Left ventricle myocardium inferior (tissue), 1 donor: ENCODE data around the gene SYPL2. TPM values are rescaled to one million over a fixed set of nuclear protein-coding genes. Genes with fewer than 3 reads are reported as not detected.

Experiments
- DNase-seq: peaks from one replicate; pipeline ENCODE4 v3.0.0-alpha.2; 2020
- H3K27ac ChIP-seq: fragments of 200-600 bp; replicated peaks from 2 replicates; pipeline ENCODE4 v1.8.0; 2021
- H3K27me3 ChIP-seq: fragments of 200-600 bp; 2 replicates; pipeline ENCODE4 v1.8.0; 2021; ENCODE audit warnings: low read depth
- H3K36me3 ChIP-seq: fragments of 200-600 bp; 2 replicates; pipeline ENCODE4 v1.8.0; 2021
- H3K4me1 ChIP-seq: fragments of 200-600 bp; 2 replicates; pipeline ENCODE4 v1.8.0; 2021
- H3K4me3 ChIP-seq: fragments of 200-600 bp; 2 replicates; pipeline ENCODE4 v1.8.0; 2021; ENCODE audit warnings: mild to moderate bottlenecking, moderate library complexity
- H3K9me3 ChIP-seq: fragments of 200-600 bp; replicated peaks from 2 replicates; pipeline ENCODE4 v1.8.0; 2021
- intact Hi-C: fragments of 100-400 bp; cut with micrococcal nuclease; formaldehyde crosslinking; loops from one replicate; pipeline ENCODE4 v1.11.0; 2022
- total RNA-seq: library from RNA; stranded (reverse); fragmentation: NEBNext Ultra II Directional; extraction: Animal tissue kit (Norgen Biotek cat#: 25700); gene quantifications from one replicate; pipeline ENCODE4 v1.2.1, GENCODE V29; 2021
- TF ChIP-seq, protein P1 (sequence below): fragments of 200-600 bp; IDR thresholded peaks from 2 replicates; pipeline ENCODE4 v1.8.0; 2021; ENCODE audit warnings: antibody characterized with exemption, mild to moderate bottlenecking, borderline replicate concordance
- donor health status: DM: no; HTN: yes; CAD: no; lungs with severe emphysema.

SYPL2 gene
- total RNA-seq, 1 donor from 2014 or later: 25.3 TPM

DNA sequence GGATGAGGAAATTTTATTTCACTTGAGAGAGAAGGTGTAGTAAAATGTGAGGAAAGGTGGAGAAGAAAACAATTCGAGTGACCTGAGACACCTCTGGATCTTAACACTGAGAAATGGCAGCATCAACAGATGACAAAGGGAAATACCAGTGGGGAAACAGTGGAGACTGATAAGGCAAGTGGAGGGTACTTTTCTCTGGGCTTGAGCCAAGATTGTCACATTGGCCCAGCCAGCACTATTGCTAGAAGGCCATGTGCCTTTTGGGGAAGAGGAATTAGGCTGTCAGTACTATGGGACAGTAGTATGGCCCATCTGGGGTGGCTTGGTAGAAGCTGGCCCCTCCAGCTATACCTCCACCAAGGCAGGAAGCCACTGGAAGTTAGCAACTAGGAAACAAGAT is 8.4 kb downstream of the SYPL2 start:
- intact Hi-C loops: no loop called here
- Histone ChIP-seq H3K27ac (no peak overlapping the region), H3K4me1 (peaks cover 28% of the 10 kb centered on the region), H3K36me3 (peaks cover 18% of the 10 kb centered on the region), H3K27me3 (peaks cover 21% of the 10 kb centered on the region), H3K9me3 (no peaks in the 10 kb centered on the region), H3K4me3 (no peak overlapping the region)
- TF ChIP-seq, protein P1, sequence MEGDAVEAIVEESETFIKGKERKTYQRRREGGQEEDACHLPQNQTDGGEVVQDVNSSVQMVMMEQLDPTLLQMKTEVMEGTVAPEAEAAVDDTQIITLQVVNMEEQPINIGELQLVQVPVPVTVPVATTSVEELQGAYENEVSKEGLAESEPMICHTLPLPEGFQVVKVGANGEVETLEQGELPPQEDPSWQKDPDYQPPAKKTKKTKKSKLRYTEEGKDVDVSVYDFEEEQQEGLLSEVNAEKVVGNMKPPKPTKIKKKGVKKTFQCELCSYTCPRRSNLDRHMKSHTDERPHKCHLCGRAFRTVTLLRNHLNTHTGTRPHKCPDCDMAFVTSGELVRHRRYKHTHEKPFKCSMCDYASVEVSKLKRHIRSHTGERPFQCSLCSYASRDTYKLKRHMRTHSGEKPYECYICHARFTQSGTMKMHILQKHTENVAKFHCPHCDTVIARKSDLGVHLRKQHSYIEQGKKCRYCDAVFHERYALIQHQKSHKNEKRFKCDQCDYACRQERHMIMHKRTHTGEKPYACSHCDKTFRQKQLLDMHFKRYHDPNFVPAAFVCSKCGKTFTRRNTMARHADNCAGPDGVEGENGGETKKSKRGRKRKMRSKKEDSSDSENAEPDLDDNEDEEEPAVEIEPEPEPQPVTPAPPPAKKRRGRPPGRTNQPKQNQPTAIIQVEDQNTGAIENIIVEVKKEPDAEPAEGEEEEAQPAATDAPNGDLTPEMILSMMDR: no peak
- DNase-seq: no peak

DNA sequence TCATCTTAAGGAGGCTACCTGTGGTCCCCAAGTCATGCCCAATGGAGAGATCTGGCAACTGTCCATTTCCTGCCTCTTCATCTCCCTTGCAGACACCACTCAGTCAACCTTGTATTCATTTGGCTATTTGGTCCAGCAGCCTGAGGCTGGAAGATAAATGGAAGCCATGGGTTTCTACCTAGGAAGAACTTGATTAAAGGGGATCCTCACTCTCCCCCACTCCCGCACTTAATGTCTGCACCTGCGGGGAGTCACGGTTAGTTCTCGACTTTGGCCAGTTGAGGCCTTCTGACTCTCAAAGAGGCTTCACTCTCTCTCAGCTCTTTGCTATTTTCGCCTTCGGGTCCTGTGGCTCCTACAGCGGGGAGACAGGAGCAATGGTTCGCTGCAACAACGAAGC is 8.9 kb downstream of the SYPL2 start:
- H3K4me1 ChIP-seq: peaks cover 28% of the 10 kb centered on the region
- peaks cover 15% of the 10 kb centered on the region for H3K27me3 ChIP-seq
- no peak overlapping the region for H3K27ac ChIP-seq
- H3K9me3 ChIP-seq: no peaks in the 10 kb centered on the region
- DNase-seq: no peak
- H3K4me3 ChIP-seq: no peak overlapping the region
- intact Hi-C loops: no loop called here
- TF ChIP-seq, protein P1: no peak
- H3K36me3 ChIP-seq: peaks cover 18% of the 10 kb centered on the region

DNA sequence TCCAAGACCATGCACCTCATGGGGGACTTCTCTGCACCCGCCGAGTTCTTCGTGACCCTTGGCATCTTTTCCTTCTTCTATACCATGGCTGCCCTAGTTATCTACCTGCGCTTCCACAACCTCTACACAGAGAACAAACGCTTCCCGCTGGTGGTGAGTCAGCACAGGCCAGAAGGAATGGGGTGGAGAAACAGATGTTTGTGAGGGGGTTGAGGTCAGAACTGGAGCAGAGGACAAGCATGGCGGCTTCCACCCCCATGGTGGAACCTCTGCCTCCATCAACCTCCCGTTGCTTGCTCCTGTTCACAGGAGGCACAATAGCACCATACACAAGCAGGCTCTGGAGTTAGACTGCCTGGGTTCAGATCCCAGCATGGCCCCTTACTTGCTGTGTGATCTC is 10.5 kb downstream of the SYPL2 start:
- TF ChIP-seq, protein P1: no peak

DNA sequence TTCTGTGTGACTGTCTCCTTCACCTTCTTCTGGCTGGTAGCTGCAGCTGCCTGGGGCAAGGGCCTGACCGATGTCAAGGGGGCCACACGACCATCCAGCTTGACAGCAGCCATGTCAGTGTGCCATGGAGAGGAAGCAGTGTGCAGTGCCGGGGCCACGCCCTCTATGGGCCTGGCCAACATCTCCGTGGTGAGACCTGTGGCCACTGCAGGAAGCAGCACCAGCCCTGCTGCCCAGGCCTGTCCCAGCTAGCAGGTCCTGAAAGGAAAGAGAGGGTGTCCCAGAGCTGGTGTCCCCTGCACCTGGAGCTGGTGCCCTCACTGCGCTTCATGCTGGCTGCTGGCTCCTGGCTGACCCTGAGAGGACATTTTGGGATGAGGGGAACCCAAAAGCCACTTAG is 11.5 kb downstream of the SYPL2 start:
- Histone ChIP-seq H3K27me3 (peaks cover 8% of the 10 kb centered on the region), H3K27ac (no peak overlapping the region), H3K4me3 (no peak overlapping the region), H3K9me3 (no peaks in the 10 kb centered on the region), H3K36me3 (peaks cover 18% of the 10 kb centered on the region), H3K4me1 (peaks cover 23% of the 10 kb centered on the region)
- TF ChIP-seq, protein P1: no peak
- DNase-seq: no peak
- intact Hi-C loops: no loop called here

More for the DNA sequence above, 10.5 kb downstream of the SYPL2 start:
- H3K27me3 ChIP-seq: peaks cover 12% of the 10 kb centered on the region
- intact Hi-C loops: no loop called here
- H3K9me3 ChIP-seq: no peaks in the 10 kb centered on the region
- peaks cover 18% of the 10 kb centered on the region for H3K36me3 ChIP-seq
- H3K4me3 ChIP-seq: no peak overlapping the region
- H3K4me1 ChIP-seq: peaks cover 28% of the 10 kb centered on the region
- no peak overlapping the region for H3K27ac ChIP-seq
- no peak for DNase-seq

DNA sequence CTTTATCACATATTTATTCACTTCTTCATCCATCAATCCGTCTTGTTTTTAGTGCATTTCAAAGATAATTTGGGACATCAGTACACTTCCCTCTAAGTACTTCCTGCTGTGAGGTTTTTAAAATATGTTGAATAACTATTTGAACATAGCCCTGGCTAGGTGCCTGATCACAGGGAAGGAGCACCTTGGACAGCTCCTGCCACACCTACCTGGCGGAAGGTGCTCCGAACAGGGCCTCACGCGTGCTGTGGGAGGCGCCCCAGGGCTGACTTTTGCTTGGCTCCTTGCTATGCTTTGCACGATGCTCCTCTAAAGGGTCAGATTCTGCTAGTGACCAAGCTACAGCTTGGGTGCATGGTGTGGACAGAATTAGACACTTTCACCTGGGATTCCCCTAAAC is 12.5 kb downstream of the SYPL2 start:
- H3K27ac ChIP-seq: no peak overlapping the region
- peaks cover 18% of the 10 kb centered on the region for H3K36me3 ChIP-seq
- H3K27me3 ChIP-seq: peaks cover 8% of the 10 kb centered on the region
- DNase-seq: no peak
- TF ChIP-seq, protein P1: no peak
- peaks cover 21% of the 10 kb centered on the region for H3K4me1 ChIP-seq
- no peak overlapping the region for H3K4me3 ChIP-seq
- intact Hi-C loops: no loop called here
- no peaks in the 10 kb centered on the region for H3K9me3 ChIP-seq

DNA sequence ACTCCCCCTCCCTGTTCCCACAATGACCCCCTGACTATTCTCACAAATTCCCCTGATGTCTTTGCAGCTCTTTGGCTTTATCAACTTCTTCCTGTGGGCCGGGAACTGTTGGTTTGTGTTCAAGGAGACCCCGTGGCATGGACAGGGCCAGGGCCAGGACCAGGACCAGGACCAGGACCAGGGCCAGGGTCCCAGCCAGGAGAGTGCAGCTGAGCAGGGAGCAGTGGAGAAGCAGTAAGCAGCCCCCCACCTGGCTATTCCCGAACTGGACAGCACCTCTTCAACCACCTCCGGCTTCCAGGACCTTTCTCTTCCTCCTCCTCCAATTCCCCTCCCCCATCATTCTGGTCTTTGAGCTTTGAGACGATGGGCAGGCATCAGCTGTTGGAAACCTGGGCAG is 13.0 kb downstream of the SYPL2 start:
- H3K4me1 ChIP-seq: peaks cover 21% of the 10 kb centered on the region
- TF ChIP-seq, protein P1: no peak
- no peaks in the 10 kb centered on the region for H3K9me3 ChIP-seq
- no peak overlapping the region for H3K27ac ChIP-seq
- no peak for DNase-seq
- H3K27me3 ChIP-seq: peaks cover 8% of the 10 kb centered on the region
- intact Hi-C loops: no loop called here
- H3K4me3 ChIP-seq: no peak overlapping the region
- peaks cover 18% of the 10 kb centered on the region for H3K36me3 ChIP-seq
